GM23338 (cell line): Measurements from ENCODE around the gene DOCK1. TPM values are rescaled to one million over a fixed set of nuclear protein-coding genes. Genes with fewer than 3 reads are reported as not detected.

Experiments
- ATAC-seq: fragments of 200-7000 bp; cut with Tn5 transposase; 3 replicates; pipeline ENCODE4 v1.9.1; 2020
- DNase-seq: peaks from one replicate; pipeline ENCODE4 v3.0.0-alpha.2; 2015; ENCODE audit warnings: low spot score
- H2AFZ ChIP-seq: fragments of 200-600 bp; sonication (generic); 2 replicates; pipeline ENCODE4 v1.8.0; 2016; ENCODE audit warnings: antibody characterized with exemption, mild to moderate bottlenecking, moderate library complexity
- H3F3A ChIP-seq: fragments of 200-600 bp; sonication (generic); replicated peaks from 2 replicates; pipeline ENCODE4 v1.8.0; 2017; ENCODE audit warnings: antibody characterized with exemption, mixed run types, low read depth
- H3K27ac ChIP-seq: fragments of 200-600 bp; sonication (generic); 2 replicates; pipeline ENCODE4 v1.6.1; 2016; ENCODE audit warnings: low read depth
- H3K27me3 ChIP-seq: fragments of 200-600 bp; sonication (generic); 2 replicates; pipeline ENCODE4 v1.8.0; 2016; ENCODE audit warnings: mild to moderate bottlenecking, mixed run types, moderate library complexity; ENCODE audit not compliant: insufficient read depth
- H3K36me3 ChIP-seq: fragments of 200-600 bp; sonication (generic); 2 replicates; pipeline ENCODE4 v1.8.0; 2016; ENCODE audit warnings: mild to moderate bottlenecking; ENCODE audit not compliant: insufficient read depth
- H3K4me1 ChIP-seq: fragments of 200-600 bp; sonication (generic); 2 replicates; pipeline ENCODE4 v1.8.0; 2016; ENCODE audit warnings: mild to moderate bottlenecking, moderate library complexity; ENCODE audit not compliant: insufficient read depth
- H3K4me2 ChIP-seq: fragments of 200-600 bp; sonication (generic); 2 replicates; pipeline ENCODE4 v1.7.1; 2017; ENCODE audit warnings: mixed run types
- H3K4me3 ChIP-seq: fragments of 200-600 bp; sonication (generic); 2 replicates; pipeline ENCODE4 v1.6.1; 2016; ENCODE audit warnings: mixed run types
- H3K79me2 ChIP-seq: fragments of 200-600 bp; sonication (generic); replicated peaks from 2 replicates; pipeline ENCODE4 v1.8.0; 2017; ENCODE audit warnings: mild to moderate bottlenecking; ENCODE audit not compliant: insufficient read depth
- H3K9me2 ChIP-seq: fragments of 200-600 bp; sonication (generic); 2 replicates; pipeline ENCODE4 v1.8.0; 2017; ENCODE audit not compliant: insufficient read depth
- H4K20me1 ChIP-seq: fragments of 200-600 bp; sonication (generic); replicated peaks from 2 replicates; pipeline ENCODE4 v1.8.0; 2017; ENCODE audit warnings: mild to moderate bottlenecking; ENCODE audit not compliant: insufficient read depth
- H3K27ac Mint-ChIP-seq: 2 replicates; pipeline ENCODE4 v1.8.0; 2020; ENCODE audit warnings: inconsistent platforms, mild to moderate bottlenecking, moderate library complexity, mixed read lengths
- H3K27me3 Mint-ChIP-seq: 3 replicates; pipeline ENCODE4 v1.8.0; 2022; ENCODE audit warnings: low read depth, mild to moderate bottlenecking, moderate library complexity, mixed read lengths, inconsistent platforms; ENCODE audit not compliant: insufficient read depth, poor library complexity
- H3K36me3 Mint-ChIP-seq: 3 replicates; pipeline ENCODE4 v1.8.0; 2021; ENCODE audit warnings: low read depth, mild to moderate bottlenecking, inconsistent platforms, moderate library complexity, mixed read lengths
- H3K4me1 Mint-ChIP-seq: 3 replicates; pipeline ENCODE4 v1.8.0; 2020; ENCODE audit warnings: mild to moderate bottlenecking, inconsistent platforms, mixed read lengths
- H3K4me3 Mint-ChIP-seq: 3 replicates; pipeline ENCODE4 v1.8.0; 2021; ENCODE audit warnings: moderate library complexity, mild to moderate bottlenecking, inconsistent platforms, mixed read lengths
- H3K9me3 Mint-ChIP-seq: 3 replicates; pipeline ENCODE4 v1.8.0; 2020; ENCODE audit warnings: moderate library complexity, mild to moderate bottlenecking, inconsistent platforms, mixed read lengths
- CREB1 ChIP-seq: fragments of 250-450 bp; sonication (Bioruptor Pico); IDR thresholded peaks from 2 replicates; pipeline ENCODE4 v1.5.0; 2020; ENCODE audit warnings: low read depth, mild to moderate bottlenecking, moderate library complexity
- CTCF ChIP-seq, 2 experiments: fragments of 200-600 bp in 1 of 2; sonication (generic) in 1 of 2; conservative IDR thresholded peaks; 2 replicates each; pipeline versions ENCODE4 v1.5.1 to v1.6.1; 2016 to 2017; ENCODE audit warnings: antibody characterized with exemption in 2 of 2, low read depth in 2 of 2, mild to moderate bottlenecking in 2 of 2, moderate library complexity in 1 of 2
- EZH2phosphoT487 ChIP-seq: fragments of 200-600 bp; sonication (generic); IDR thresholded peaks from one replicate; pipeline ENCODE4 v1.8.1; 2018; ENCODE audit warnings: antibody characterized with exemption; ENCODE audit not compliant: unreplicated experiment
- JUNB ChIP-seq: IDR thresholded peaks from one replicate; pipeline ENCODE4 v1.6.1; 2016; ENCODE audit warnings: antibody characterized with exemption; ENCODE audit not compliant: unreplicated experiment
- POLR2AphosphoS5 ChIP-seq: IDR thresholded peaks from 2 replicates; pipeline ENCODE4 v1.6.1; 2016; ENCODE audit warnings: antibody characterized with exemption, low read depth
- STAT1 ChIP-seq: IDR thresholded peaks from one replicate; pipeline ENCODE4 v1.6.1; 2016; ENCODE audit warnings: antibody characterized with exemption; ENCODE audit not compliant: unreplicated experiment
- ZNF114 ChIP-seq: fragments of 250-450 bp; sonication (Bioruptor Pico); IDR thresholded peaks from 2 replicates; pipeline ENCODE4 v1.5.0; 2020; ENCODE audit warnings: mild to moderate bottlenecking, moderate library complexity
- ZNF331 ChIP-seq: fragments of 250-450 bp; sonication (Bioruptor Pico); IDR thresholded peaks from 2 replicates; pipeline ENCODE4 v1.5.0; 2020; ENCODE audit warnings: low read depth, mild to moderate bottlenecking, moderate library complexity
- ZNF462 ChIP-seq: fragments of 250-450 bp; sonication (Bioruptor Pico); IDR thresholded peaks from 2 replicates; pipeline ENCODE4 v1.5.0; 2020; ENCODE audit warnings: mild to moderate bottlenecking, moderate library complexity
- polyA plus RNA-seq: library from polyadenylated mRNA; unstranded; fragments of >200 nt; fragmentation: Nextera tagmentation; extraction: Ambion mirVana; gene quantifications from 2 replicates; pipeline ENCODE4 v1.2.1, GENCODE V29; 2016
- total RNA-seq: library from RNA; depleted of rRNA; stranded (reverse); fragments of >200 nt; shearing (Covaris generic); gene quantifications from 2 replicates; pipeline ENCODE4 v1.2.3, GENCODE V29; 2014

Gene DOCK1
- total and polyA plus RNA-seq, 2 experiments from 2014 or later, result 13.2 to 55.3 TPM

- TF ChIP-seq ZNF331 (CRISPR knock-in tag) (no peak), JUNB (no peak), CREB1 (CRISPR knock-in tag) (no peak), POLR2AphosphoS5 (no peak)
Measured at GRCh38 chr10:126957111-126957510, 51.9 kb downstream of the DOCK1 start (continued).

GRCh38 chr10:126959431-126959830 is 54.2 kb downstream of the DOCK1 start:
- Mint-ChIP-seq H3K27ac (no peak overlapping the region), H3K9me3 (no peaks in the 10 kb centered on the region), H3K27me3 (peaks cover 3% of the 10 kb centered on the region), H3K36me3 (no peaks in the 10 kb centered on the region; the same call in 2 of the 3 replicates), H3K4me3 (no peak overlapping the region), H3K4me1 (peaks cover 35% of the 10 kb centered on the region)
- H4K20me1 ChIP-seq, result peaks cover 4% of the 10 kb centered on the region
- H3K4me2 ChIP-seq, result no peak overlapping the region
- peaks cover 5% of the 10 kb centered on the region for H3K4me1 ChIP-seq
- no peak overlapping the region for H2AFZ ChIP-seq
- no peaks in the 10 kb centered on the region for H3F3A ChIP-seq
- DNase-seq, result no peak
- peaks cover 91% of the 10 kb centered on the region for H3K79me2 ChIP-seq
- H3K27me3 ChIP-seq, result no peaks in the 10 kb centered on the region
- H3K36me3 ChIP-seq, result no peaks in the 10 kb centered on the region
- no peak overlapping the region for H3K27ac ChIP-seq
- ATAC-seq, result no peak
- no peak overlapping the region for H3K4me3 ChIP-seq
- 0 out of 2 replicates have a peak, but pooled peaks cover 7% of the 10 kb centered on the region for H3K9me2 ChIP-seq
- TF ChIP-seq EZH2phosphoT487 (no peak), STAT1 (no peak), POLR2AphosphoS5 (no peak), CTCF (conservative IDR thresholded peaks at IDR 0.05; ENCODE audit: low read depth in 2 of 2) (no peak), ZNF114 (no peak), ZNF462 (CRISPR knock-in tag) (no peak)
